GM12873 (cell line): ENCODE measurements around the gene DCUN1D2.

Experiments
- TF ChIP-seq, protein P1 (sequence below): IDR thresholded peaks from 2 replicates; pipeline ENCODE4 v1.5.1; 2012; ENCODE audit warnings: low read depth, mild to moderate bottlenecking, moderate library complexity, low read length, control low read depth; ENCODE audit not compliant: insufficient read depth; ENCODE audit errors: missing control alignments

The DCUN1D2 gene

DNA sequence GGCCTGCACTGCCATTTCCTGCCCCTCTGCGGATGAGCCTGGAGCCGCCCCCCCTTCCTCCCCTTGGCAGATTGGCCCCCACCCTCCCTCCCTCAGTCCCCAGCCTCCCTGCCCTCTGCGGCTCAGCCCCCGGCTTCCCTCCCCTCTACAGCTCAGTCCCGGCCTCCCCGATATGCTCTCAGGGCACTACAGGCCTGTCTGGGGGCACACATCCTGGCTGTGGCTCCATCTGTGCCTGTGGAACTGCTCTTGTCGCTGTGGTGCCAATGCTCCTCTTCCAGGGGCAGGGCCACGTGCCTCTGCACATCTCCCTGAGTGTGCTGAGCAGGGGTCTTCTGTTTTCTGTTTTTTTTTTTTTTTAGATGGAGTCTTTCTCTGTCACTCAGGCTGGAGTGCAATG is 76.2 kb downstream of the DCUN1D2 start:
- TF ChIP-seq, protein P1, sequence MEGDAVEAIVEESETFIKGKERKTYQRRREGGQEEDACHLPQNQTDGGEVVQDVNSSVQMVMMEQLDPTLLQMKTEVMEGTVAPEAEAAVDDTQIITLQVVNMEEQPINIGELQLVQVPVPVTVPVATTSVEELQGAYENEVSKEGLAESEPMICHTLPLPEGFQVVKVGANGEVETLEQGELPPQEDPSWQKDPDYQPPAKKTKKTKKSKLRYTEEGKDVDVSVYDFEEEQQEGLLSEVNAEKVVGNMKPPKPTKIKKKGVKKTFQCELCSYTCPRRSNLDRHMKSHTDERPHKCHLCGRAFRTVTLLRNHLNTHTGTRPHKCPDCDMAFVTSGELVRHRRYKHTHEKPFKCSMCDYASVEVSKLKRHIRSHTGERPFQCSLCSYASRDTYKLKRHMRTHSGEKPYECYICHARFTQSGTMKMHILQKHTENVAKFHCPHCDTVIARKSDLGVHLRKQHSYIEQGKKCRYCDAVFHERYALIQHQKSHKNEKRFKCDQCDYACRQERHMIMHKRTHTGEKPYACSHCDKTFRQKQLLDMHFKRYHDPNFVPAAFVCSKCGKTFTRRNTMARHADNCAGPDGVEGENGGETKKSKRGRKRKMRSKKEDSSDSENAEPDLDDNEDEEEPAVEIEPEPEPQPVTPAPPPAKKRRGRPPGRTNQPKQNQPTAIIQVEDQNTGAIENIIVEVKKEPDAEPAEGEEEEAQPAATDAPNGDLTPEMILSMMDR = no peak

DNA sequence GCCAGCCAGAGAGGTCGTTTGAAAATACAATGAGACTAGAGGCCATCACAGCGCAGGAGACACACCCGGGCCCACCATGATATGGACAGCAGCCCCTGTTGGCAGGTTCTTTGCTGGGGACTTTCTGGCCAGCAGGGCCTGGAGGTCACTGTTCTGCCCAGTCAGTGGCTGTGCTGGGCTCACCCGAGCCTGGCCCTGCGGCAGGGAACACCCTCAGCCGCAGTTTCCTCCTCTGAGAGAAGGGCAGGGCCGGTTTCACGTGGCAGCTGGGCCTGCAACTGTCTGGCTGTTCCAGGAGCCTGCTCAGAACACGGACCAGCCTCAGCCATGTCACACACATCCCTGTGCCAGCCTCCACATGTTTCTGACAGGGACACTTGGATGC is 76.6 kb downstream of the DCUN1D2 start:
- TF ChIP-seq, protein P1 = no peak

DNA sequence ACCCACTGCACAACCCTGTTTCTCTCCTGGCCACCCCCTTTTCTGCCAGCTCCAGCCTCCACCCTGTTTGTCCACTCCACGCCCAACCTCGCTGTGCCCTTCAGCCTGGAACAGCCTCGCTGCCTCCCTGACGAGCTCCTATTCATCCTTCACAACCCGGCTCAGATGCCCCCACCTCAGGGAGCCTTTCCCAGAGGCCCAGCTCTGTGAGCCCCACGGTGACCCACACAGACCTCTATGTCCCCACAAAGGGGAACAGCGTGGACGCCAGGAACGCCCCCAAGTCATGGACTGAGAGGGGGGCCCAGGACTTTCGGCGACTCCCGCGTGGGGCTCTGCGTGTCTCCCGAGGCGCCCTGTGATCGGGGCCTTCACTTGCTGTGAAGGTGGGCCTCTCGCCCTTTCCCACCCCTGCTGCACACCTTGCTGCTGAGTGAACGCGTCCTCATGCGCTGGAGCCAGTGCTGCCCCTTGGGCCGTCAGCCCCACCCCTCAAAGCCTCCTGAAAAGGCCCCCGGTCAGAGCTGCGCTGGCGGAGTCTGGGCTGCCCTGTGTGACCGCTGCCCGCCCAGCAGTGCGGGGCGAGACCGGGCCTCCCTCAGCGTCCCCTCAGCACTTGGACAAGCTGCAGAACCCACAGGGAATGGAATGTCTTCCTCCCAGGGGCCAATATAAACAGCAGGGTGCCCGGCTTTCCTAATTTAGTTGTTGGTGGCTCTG is 77.2 kb downstream of the DCUN1D2 start:
- TF ChIP-seq, protein P1 = no peak

DNA sequence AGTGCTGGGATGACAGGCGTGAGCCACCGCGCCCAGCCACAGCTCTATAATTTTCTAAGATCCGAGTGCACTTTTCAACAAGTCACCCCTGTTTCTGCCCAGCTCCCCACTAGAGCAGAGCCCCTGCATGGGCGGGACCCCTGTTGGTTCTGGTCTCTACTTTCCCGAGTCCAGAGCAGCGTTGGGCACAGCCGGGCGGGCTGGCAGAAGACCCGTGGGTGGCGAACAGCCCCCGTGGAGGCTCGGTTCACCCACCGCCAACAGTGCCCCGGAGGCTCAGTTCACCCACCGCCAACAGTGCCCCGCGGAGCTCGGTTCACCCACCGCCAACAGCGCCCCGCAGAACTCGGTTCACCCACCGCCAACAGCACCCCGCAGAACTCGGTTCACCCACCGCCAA is 78.1 kb downstream of the DCUN1D2 start:
- TF ChIP-seq, protein P1 = no peak

DNA sequence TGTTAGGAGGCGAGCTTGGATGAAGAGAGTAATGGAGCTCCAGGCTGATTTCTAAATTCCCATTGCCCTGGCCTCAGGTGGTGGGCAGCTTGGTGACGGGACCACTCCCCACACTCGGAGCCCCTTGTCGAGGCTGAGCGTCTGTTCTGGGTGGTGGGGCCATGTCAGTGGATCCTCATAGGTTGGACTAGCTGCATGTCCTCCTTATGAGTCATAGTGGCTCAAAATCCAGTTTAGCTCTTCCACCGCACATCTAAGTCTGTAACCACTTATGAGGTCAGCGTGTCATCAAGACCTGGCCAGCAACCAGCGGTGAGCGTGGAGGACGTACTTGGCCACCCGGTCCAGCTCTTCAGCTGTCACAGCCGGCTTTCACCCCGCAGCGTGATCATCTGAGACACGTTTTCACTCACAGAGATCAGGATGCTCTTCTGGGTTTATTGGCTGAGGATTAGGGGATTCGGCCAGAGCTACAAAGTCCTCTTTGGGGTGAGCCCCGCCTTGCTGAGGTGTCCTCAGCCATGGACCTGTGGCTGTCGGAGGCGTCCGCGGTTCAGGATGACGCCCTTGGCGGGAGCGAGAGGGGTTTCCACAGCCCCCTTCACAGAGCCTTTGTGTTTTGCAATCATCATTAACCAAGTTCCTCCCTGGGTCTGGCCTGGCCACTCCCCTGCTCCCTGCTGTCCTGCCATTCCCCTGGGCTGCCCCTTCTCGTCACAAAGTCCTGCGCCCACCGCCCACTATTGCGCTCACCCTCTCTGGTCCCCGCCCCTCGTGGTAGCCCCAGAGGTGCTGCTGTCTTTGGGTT is 79.1 kb downstream of the DCUN1D2 start:
- TF ChIP-seq, protein P1 = no peak

DNA sequence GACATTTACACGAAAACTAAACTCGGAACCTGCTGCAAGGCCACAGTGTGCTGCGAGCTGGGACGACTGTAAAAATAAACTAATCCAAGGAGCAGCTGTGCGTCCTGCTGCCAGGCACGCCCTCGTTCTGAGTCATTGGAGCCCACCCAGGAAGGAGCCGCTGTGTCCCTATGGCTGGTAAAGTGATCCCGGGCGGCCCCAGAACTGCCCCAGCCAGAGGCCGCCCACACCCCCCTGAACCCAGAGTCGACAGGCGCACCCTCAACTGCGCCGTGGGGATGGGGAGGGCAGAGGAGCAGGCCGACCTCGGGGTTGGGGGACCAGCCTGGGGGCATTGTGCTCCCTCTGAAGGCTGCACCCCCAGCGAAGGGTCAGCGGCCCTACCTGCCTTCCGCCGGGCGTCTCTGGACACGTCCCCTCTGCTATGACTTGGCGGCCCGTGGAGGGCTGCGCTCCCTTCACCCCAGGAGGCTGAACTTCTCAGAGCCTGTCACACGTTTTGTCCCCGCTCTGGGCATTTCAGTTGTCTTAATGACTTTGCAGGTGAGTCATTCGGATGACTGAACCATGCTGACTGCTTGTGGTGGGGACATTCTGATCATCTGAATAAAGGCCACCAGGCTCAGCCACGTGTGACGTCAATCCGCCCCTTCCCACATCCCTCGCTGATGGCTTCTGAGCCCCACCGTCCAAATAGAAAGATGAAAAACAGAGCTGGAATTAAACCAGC is 79.9 kb downstream of the DCUN1D2 start:
- TF ChIP-seq, protein P1 = no peak

DNA sequence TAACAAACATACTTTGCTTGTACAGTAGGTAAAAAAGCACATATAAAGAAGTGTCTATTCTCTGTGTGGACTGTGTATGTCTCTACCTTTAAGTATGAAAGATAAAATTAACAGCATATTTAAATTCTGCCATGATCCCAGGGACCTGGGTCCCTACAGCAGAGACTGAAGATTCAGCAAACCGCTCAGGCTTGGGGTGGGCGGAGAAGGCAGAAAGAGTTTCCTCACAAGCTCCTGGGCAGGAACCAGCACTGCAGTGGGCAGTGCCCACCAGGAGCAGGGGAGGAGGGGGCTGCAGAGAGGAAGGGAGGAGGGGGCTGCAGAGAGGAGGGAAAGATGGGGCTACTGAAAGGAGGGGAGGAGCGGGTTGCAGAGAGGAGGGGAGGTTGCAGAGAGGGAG is 81.9 kb downstream of the DCUN1D2 start:
- TF ChIP-seq, protein P1 = no peak
